Neutrophil (primary cell): Measurements from ENCODE around the gene PARPBP.
"Not testable (repeated sequence)": the region's sequence is repeated elsewhere in the genome, so short reads cannot be mapped to it uniquely, and the experiment has no call there.

Source experiments
- H3K27ac ChIP-seq: fragments of 200-600 bp; sonication (generic); 2 replicates; pipeline ENCODE4 v1.5.1; 2016; ENCODE audit warnings: mild to moderate bottlenecking, moderate library complexity
- H3K27me3 ChIP-seq: fragments of 200-600 bp; sonication (generic); 2 replicates; pipeline ENCODE4 v1.6.0; 2016; ENCODE audit warnings: mild to moderate bottlenecking
- H3K36me3 ChIP-seq: fragments of 200-600 bp; sonication (generic); 2 replicates; pipeline ENCODE4 v1.5.1; 2017
- H3K4me1 ChIP-seq, 2 experiments: fragments of 200-600 bp in 1 of 2; sonication (generic) in 1 of 2; 1 replicate in 1 of 2; 2 replicates in 1 of 2; pipeline versions ENCODE4 v1.5.1 to v1.6.1; 2013 to 2016; ENCODE audit warnings: low read depth in 1 of 2, low read length in 1 of 2, mild to moderate bottlenecking in 1 of 2, moderate library complexity in 1 of 2; ENCODE audit not compliant: control insufficient read depth in 1 of 2, insufficient read depth in 1 of 2
- H3K4me3 ChIP-seq, 2 experiments: fragments of 200-600 bp in 1 of 2; sonication (generic) in 1 of 2; 1 replicate in 1 of 2; 2 replicates in 1 of 2; pipeline ENCODE4 v1.5.1; 2013 to 2016; ENCODE audit warnings: low read depth in 1 of 2, low read length in 1 of 2, mild to moderate bottlenecking in 1 of 2, moderate library complexity in 1 of 2
- H3K9me3 ChIP-seq: fragments of 200-600 bp; sonication (generic); 2 replicates; pipeline ENCODE4 v1.5.1; 2016
- TF ChIP-seq, protein P1 (sequence below): fragments of 200-600 bp; sonication (generic); IDR thresholded peaks from 2 replicates; pipeline ENCODE4 v1.5.1; 2016; ENCODE audit warnings: antibody characterized with exemption

PARPBP gene

DNA sequence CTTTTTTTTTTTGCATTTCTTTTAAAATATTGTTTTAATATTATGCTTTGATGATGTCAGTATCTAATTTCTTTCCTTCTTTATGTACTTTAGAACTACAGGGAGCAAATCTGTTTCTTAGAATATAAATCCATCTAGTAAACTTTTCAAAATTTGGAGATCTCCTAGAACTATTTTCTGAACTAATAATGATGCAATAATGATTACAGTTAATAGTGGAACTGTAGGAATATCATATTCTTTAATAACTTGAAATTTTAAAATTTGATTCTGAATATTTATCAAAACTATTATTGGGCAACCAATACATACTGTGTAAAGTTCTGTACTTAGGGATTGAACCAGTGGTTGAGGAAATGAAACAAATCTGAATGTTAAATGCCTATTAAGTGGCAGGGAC lies 100.8 kb downstream of the PARPBP start:
- Histone ChIP-seq H3K9me3 (no peaks in the 10 kb centered on the region), H3K36me3 (no peaks in the 10 kb centered on the region), H3K4me1 (no peaks in the 10 kb centered on the region), H3K27me3 (peaks cover 4% of the 10 kb centered on the region), H3K27ac (no peak overlapping the region), H3K4me3 (no peak overlapping the region)
- TF ChIP-seq, protein P1, sequence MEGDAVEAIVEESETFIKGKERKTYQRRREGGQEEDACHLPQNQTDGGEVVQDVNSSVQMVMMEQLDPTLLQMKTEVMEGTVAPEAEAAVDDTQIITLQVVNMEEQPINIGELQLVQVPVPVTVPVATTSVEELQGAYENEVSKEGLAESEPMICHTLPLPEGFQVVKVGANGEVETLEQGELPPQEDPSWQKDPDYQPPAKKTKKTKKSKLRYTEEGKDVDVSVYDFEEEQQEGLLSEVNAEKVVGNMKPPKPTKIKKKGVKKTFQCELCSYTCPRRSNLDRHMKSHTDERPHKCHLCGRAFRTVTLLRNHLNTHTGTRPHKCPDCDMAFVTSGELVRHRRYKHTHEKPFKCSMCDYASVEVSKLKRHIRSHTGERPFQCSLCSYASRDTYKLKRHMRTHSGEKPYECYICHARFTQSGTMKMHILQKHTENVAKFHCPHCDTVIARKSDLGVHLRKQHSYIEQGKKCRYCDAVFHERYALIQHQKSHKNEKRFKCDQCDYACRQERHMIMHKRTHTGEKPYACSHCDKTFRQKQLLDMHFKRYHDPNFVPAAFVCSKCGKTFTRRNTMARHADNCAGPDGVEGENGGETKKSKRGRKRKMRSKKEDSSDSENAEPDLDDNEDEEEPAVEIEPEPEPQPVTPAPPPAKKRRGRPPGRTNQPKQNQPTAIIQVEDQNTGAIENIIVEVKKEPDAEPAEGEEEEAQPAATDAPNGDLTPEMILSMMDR = no peak

DNA sequence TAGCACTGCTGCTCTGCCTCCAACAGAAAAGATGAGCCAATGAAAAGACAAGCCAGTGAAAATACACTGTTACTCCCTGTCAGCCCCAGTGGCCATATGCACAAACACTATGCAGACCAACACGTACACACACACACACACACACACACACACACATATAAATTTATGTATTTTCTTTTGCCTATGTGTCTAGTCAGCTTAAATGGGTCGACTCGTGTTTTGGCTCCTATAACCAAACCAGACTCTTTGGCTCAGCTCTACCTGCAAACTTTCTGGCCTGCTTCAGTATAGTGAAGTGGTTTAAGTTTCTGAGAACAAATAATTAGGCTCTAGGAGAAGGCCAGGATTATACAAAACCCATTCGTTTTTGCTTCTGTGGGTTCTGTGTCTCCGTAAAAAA lies 108.0 kb downstream of the PARPBP start:
- no peak overlapping the region for H3K4me3 ChIP-seq
- TF ChIP-seq, protein P1 = no peak
- no peaks in the 10 kb centered on the region for H3K27me3 ChIP-seq
- no peaks in the 10 kb centered on the region for H3K9me3 ChIP-seq
- H3K4me1 ChIP-seq = no peaks in the 10 kb centered on the region
- no peak overlapping the region for H3K27ac ChIP-seq
- no peaks in the 10 kb centered on the region for H3K36me3 ChIP-seq

DNA sequence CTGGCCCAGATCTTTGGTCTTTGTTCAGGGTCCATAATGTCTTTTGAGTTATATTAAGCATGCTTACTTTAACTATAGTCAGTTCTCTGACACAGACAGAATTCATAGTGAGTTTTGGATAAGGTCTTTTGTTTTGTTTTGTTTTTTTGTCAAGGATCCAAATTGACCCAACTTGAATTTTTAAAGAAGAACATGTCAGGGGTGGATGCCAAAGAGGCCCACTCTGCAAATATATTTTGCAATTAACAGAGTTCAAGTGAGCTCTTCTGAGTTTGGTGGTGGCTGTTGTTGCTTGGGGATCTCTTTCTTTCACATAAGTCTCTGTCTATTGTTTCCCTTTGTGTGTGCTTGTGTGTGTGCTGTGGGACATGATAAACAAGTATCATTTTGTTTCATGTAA lies 112.1 kb downstream of the PARPBP start:
- no peaks in the 10 kb centered on the region for H3K27me3 ChIP-seq
- H3K4me3 ChIP-seq = no peak overlapping the region
- H3K9me3 ChIP-seq = no peaks in the 10 kb centered on the region
- H3K36me3 ChIP-seq = no peaks in the 10 kb centered on the region
- no peaks in the 10 kb centered on the region for H3K4me1 ChIP-seq
- H3K27ac ChIP-seq = no peak overlapping the region
- TF ChIP-seq, protein P1 = no peak

DNA sequence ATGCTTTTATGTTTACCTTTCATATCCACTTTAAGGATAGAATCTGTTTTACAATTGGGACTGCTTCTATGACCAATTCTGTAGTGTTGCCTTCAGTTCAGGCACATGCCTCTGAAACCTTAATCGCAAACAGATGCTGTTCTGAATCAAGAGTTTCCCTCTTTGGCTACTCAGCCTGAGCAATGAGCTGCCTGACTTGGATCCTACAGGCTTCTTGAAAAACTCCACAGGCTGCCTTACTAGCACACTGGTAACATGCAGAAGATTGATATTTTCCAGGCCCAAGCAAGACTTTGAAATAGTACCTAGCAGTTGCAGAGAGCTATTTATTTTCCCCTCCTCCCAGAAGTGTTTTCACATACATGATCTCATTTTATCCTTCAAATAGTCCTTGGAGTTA lies 112.5 kb downstream of the PARPBP start:
- Histone ChIP-seq H3K27me3 (no peaks in the 10 kb centered on the region), H3K9me3 (no peaks in the 10 kb centered on the region), H3K4me1 (no peaks in the 10 kb centered on the region), H3K4me3 (no peak overlapping the region), H3K27ac (no peak overlapping the region), H3K36me3 (no peaks in the 10 kb centered on the region)
- TF ChIP-seq, protein P1 = no peak

DNA sequence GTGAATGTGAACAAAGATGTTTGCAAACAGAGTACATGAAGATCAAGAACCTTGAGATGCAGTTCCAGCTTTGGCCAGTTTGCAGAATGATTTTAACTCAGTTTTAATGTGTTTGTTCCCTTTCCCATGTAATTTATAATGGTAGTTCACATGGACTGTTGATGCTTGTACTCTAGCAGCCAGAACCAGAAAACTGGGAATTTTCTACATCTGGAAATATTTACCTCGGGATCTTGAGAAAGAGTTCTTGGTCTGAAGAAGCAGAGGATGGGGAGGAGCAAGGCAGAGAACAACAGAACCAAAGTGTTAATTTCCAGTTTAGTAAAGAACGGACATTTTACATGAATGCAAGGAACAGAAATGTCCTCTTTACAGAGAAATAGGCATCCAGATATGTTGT lies 114.6 kb downstream of the PARPBP start:
- Histone ChIP-seq H3K9me3 (no peaks in the 10 kb centered on the region), H3K27ac (no peak overlapping the region), H3K36me3 (no peaks in the 10 kb centered on the region), H3K4me3 (no peak overlapping the region), H3K4me1 (no peaks in the 10 kb centered on the region), H3K27me3 (no peaks in the 10 kb centered on the region)
- TF ChIP-seq, protein P1 = no peak

DNA sequence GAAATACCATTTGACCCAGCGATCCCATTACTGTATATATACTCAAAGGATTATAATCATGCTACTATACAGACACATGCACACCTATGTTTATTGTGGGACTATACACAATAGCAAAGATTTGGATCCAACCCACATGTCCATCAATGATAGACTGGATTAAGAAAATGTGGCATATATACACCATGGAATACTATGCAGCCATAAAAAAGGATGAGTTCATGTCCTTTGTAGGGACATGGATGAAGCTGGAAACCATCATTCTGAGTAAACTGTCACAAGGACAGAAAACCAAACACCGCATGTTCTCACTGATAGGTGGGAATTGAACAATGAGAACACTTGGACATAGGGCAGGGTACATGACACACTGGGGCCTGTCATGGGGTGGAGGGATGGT lies 120.9 kb downstream of the PARPBP start:
- not testable (repeated sequence) for H3K27ac ChIP-seq, H3K4me3 ChIP-seq, H3K27me3 ChIP-seq, H3K9me3 ChIP-seq, H3K36me3 ChIP-seq, H3K4me1 ChIP-seq
